MM.1S (cell line): ENCODE data around the gene LMO1.

Experiments used
- EZH2 ChIP-seq: fragments of 300-600 bp; sonication (generic); optimal IDR thresholded peaks from 2 replicates; pipeline ENCODE3; 2017; ENCODE audit warnings: low read depth, mild to moderate bottlenecking, antibody characterized with exemption, low read length, mixed read lengths
- EZH2phosphoT487 ChIP-seq: fragments of 300-600 bp; sonication (generic); IDR thresholded peaks from 2 replicates; pipeline ENCODE4 v1.6.1; 2018; ENCODE audit warnings: antibody characterized with exemption, low read length
- TF ChIP-seq, protein P1 (sequence below): fragments of 300-600 bp; sonication (generic); IDR thresholded peaks from 2 replicates; pipeline ENCODE4 v1.5.1; 2016; ENCODE audit warnings: antibody characterized with exemption, low read length, mixed read lengths

DNA sequence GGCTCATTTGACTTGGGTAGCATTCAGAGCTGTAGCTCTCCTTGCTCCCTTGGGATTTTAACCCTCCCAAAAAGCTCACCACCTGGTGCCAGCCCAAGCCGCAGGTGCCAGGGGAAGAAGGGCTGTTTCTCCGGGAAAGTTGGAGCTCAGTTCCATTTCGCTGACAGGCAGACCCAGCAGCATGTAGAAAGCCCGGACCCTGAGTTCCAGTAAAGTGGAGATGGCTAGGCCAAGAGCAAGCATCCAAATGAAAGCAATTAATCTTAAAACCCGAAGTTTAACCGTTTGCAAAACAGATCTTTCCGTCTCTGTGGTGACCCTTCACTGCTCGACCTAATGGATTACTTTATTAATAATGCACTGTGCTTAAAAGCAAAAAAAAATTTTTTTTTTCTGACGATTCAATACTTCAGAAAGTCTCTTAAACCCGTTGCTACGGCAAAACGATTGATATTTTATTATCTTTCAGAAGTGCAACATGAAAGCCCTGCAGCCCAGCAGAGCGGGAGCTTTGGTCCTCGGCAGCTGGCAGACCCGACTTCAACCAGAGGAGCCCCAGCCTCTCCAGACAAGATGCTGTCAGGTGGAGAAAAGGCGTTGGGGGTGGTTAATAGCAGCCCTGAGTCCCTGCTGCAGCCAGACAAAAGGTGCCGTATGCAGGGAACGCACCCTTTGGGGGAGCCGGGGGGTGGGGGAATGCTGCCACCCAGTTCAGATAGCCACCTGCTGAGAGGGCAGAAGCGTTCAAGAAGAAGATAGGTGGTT lies 3.3 kb downstream of the LMO1 start:
- TF ChIP-seq, protein P1, sequence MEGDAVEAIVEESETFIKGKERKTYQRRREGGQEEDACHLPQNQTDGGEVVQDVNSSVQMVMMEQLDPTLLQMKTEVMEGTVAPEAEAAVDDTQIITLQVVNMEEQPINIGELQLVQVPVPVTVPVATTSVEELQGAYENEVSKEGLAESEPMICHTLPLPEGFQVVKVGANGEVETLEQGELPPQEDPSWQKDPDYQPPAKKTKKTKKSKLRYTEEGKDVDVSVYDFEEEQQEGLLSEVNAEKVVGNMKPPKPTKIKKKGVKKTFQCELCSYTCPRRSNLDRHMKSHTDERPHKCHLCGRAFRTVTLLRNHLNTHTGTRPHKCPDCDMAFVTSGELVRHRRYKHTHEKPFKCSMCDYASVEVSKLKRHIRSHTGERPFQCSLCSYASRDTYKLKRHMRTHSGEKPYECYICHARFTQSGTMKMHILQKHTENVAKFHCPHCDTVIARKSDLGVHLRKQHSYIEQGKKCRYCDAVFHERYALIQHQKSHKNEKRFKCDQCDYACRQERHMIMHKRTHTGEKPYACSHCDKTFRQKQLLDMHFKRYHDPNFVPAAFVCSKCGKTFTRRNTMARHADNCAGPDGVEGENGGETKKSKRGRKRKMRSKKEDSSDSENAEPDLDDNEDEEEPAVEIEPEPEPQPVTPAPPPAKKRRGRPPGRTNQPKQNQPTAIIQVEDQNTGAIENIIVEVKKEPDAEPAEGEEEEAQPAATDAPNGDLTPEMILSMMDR = no peak
- TF ChIP-seq EZH2 = no peak
- no peak for TF ChIP-seq EZH2phosphoT487
